ENCODE results near the gene HPS4.

GRCh38 chr22:26517429-26517828, 33.8 kb upstream of the HPS4 start:
- no peak for TF ChIP-seq SIN3A (IDR thresholded peaks at IDR 0.05; ENCODE audit: borderline replicate concordance, insufficient read depth, low read depth, low read length)
- no peak for TF ChIP-seq TCF7L2 (IDR thresholded peaks at IDR 0.05; ENCODE audit: low read depth, low read length)
- no peak for TF ChIP-seq CTCF (IDR thresholded peaks at IDR 0.05)
- TF ChIP-seq POLR2AphosphoS5 (IDR thresholded peaks at IDR 0.05; ENCODE audit: low read depth, low read length) = no peak

Measured in Panc1 (cell line).